DOHH2 (cell line): ENCODE data around the gene SYCP1.

Experiments used
- H3F3A ChIP-seq: fragments of 200-600 bp; sonication (generic), shearing (Covaris generic); 2 replicates; pipeline ENCODE4 v1.6.0; 2016; ENCODE audit warnings: antibody characterized with exemption, mild to moderate bottlenecking; ENCODE audit not compliant: control insufficient read depth, insufficient read depth
- H3K27ac ChIP-seq: fragments of 200-600 bp; sonication (generic); 2 replicates; pipeline ENCODE4 v1.5.1; 2014; ENCODE audit warnings: low read depth, mild to moderate bottlenecking, low read length, moderate library complexity
- H3K27me3 ChIP-seq: fragments of 200-600 bp; sonication (generic); 2 replicates; pipeline ENCODE4 v1.6.1; 2014; ENCODE audit warnings: mild to moderate bottlenecking, low read length, mixed read lengths; ENCODE audit not compliant: control insufficient read depth
- H3K36me3 ChIP-seq: fragments of 200-600 bp; sonication (generic); 2 replicates; pipeline ENCODE4 v1.6.1; 2014; ENCODE audit warnings: mild to moderate bottlenecking, low read length, moderate library complexity, mixed read lengths; ENCODE audit not compliant: control insufficient read depth
- H3K4me1 ChIP-seq: fragments of 200-600 bp; sonication (generic); 2 replicates; pipeline ENCODE4 v1.6.1; 2014; ENCODE audit warnings: mild to moderate bottlenecking, low read length, mixed read lengths; ENCODE audit not compliant: control insufficient read depth
- H3K4me2 ChIP-seq: fragments of 200-600 bp; sonication (generic); 2 replicates; pipeline ENCODE4 v1.6.0; 2014; ENCODE audit warnings: mild to moderate bottlenecking, low read length, moderate library complexity
- H3K4me3 ChIP-seq: fragments of 200-600 bp; sonication (generic); 2 replicates; pipeline ENCODE4 v1.5.1; 2014; ENCODE audit warnings: mild to moderate bottlenecking, low read length, mixed read lengths
- H3K79me2 ChIP-seq: fragments of 200-600 bp; sonication (generic); 2 replicates; pipeline ENCODE4 v1.6.1; 2014; ENCODE audit warnings: mild to moderate bottlenecking, low read length, mixed read lengths; ENCODE audit not compliant: control insufficient read depth
- H3K9me2 ChIP-seq: fragments of 200-600 bp; sonication (generic); replicated peaks from 2 replicates; pipeline ENCODE4 v1.6.1; 2014; ENCODE audit warnings: mild to moderate bottlenecking, low read length, mixed read lengths; ENCODE audit not compliant: control insufficient read depth
- H3K9me3 ChIP-seq: fragments of 200-600 bp; sonication (generic); 2 replicates; pipeline ENCODE4 v1.6.1; 2014; ENCODE audit warnings: antibody characterized with exemption, low read length, mixed read lengths; ENCODE audit not compliant: control insufficient read depth, insufficient read depth
- H4K20me1 ChIP-seq: fragments of 200-600 bp; sonication (generic); 2 replicates; pipeline ENCODE4 v1.6.0; 2014; ENCODE audit warnings: low read depth, mild to moderate bottlenecking, antibody characterized with exemption, low read length, moderate library complexity; ENCODE audit not compliant: control insufficient read depth, insufficient read depth
- EZH2phosphoT487 ChIP-seq: fragments of 200-600 bp; sonication (generic); IDR thresholded peaks from 2 replicates; pipeline ENCODE4 v1.6.1; 2017; ENCODE audit warnings: borderline replicate concordance, mild to moderate bottlenecking, antibody characterized with exemption, low read length, moderate library complexity, mixed read lengths
- TF ChIP-seq, protein P1 (sequence below): fragments of 200-600 bp; sonication (generic); IDR thresholded peaks from one replicate; pipeline ENCODE4 v1.5.1; 2014; ENCODE audit warnings: antibody characterized with exemption, mild to moderate bottlenecking, low read depth, low read length; ENCODE audit not compliant: poor library complexity, severe bottlenecking

The SYCP1 gene

DNA sequence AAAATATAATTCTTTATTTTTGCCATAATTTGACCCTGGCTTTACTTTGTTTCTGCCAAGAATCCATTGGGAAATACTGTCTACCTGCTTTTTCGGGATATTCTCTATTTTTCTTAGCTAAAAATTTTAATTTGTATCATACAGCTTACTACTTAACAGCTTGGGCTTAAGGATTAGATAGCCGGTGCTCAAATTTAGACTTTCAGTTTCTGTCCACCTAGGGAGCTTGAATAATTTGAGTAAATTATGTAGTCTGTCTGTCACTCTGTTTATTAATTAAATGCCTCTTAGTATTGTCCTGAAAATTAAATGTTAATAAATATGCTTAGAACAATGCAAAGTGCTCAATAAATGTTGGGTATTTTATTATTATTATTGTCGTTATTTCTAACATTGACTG lies 6.7 kb downstream of the SYCP1 start:
- H4K20me1 ChIP-seq, result no peaks in the 10 kb centered on the region
- H3K4me1 ChIP-seq, result no peaks in the 10 kb centered on the region
- H3K27me3 ChIP-seq, result peaks cover 3% of the 10 kb centered on the region; the same call in 1 of the 2 replicates
- H3K4me2 ChIP-seq, result no peak overlapping the region
- TF ChIP-seq EZH2phosphoT487, result no peak
- TF ChIP-seq, protein P1, sequence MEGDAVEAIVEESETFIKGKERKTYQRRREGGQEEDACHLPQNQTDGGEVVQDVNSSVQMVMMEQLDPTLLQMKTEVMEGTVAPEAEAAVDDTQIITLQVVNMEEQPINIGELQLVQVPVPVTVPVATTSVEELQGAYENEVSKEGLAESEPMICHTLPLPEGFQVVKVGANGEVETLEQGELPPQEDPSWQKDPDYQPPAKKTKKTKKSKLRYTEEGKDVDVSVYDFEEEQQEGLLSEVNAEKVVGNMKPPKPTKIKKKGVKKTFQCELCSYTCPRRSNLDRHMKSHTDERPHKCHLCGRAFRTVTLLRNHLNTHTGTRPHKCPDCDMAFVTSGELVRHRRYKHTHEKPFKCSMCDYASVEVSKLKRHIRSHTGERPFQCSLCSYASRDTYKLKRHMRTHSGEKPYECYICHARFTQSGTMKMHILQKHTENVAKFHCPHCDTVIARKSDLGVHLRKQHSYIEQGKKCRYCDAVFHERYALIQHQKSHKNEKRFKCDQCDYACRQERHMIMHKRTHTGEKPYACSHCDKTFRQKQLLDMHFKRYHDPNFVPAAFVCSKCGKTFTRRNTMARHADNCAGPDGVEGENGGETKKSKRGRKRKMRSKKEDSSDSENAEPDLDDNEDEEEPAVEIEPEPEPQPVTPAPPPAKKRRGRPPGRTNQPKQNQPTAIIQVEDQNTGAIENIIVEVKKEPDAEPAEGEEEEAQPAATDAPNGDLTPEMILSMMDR, result no peak
- H3F3A ChIP-seq, result no peaks in the 10 kb centered on the region
- no peaks in the 10 kb centered on the region for H3K79me2 ChIP-seq
- no peaks in the 10 kb centered on the region for H3K36me3 ChIP-seq
- H3K9me3 ChIP-seq, result no peaks in the 10 kb centered on the region
- H3K9me2 ChIP-seq, result no peaks in the 10 kb centered on the region
- no peak overlapping the region for H3K4me3 ChIP-seq
- no peak overlapping the region for H3K27ac ChIP-seq

DNA sequence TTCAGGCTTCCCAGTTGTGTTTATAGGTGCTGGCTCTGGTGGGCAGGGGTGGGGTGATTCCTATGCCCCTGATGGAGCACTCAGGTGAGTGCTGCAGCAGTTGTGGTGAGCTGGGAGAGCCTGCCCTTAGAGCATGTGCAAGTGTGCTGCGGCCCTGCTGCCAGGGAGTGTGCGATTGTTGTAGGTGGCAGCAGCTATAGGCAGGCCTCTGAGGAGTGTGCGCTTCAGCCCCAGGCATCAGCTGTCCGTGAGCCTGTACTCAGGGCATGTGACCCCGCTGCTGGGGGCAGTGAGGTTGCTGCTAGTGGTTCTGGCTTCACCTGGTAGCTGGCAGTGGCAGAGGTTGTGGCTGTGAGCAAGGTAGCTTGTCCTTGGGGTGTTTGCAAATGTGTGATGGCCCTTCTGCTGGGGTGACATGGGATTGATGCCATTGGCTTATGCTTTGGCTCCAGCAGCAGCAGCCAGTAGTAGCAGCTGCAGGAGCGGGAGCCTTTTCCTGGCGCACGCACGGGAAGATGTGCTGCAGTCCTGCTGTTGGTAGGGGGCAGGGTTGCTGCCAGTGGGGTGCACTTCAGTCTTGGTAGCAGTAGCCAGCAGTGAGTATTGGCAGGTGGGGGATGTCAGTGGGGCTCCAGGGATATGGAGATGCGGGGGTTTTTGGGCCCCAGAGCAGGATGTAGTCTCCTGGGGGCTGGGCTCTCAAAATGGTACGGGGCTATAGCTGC lies 37.7 kb downstream of the SYCP1 start:
- Histone ChIP-seq H3K27me3 (peaks cover 4% of the 10 kb centered on the region; the same call in 1 of the 2 replicates), H3K9me2 (no peaks in the 10 kb centered on the region), H3F3A (no peaks in the 10 kb centered on the region), H3K4me3 (no peak overlapping the region), H3K36me3 (no peaks in the 10 kb centered on the region), H3K9me3 (no peaks in the 10 kb centered on the region), H3K4me1 (no peaks in the 10 kb centered on the region), H3K27ac (no peak overlapping the region), H3K4me2 (no peak overlapping the region), H4K20me1 (no peaks in the 10 kb centered on the region), H3K79me2 (no peaks in the 10 kb centered on the region)
- TF ChIP-seq EZH2phosphoT487, result no peak
- TF ChIP-seq, protein P1, result no peak

DNA sequence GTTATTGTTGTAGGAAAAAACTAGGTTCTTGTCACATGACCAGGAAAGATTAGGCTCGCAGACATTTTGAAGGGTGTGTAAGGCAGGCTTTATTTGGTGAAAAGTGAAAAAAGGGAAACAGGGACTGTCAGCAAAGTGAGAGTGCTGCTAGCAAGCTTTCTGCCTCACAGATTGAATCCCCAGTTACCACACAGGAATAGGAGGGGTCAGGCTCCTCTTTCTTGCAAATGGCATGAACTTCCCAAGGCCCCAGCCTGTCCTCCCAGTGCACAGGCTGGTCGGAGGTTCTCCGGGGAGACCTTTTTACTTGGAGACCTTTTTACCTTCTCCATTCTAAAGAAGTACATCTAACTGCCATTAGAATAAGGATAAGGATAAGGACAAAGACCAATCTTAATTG lies 42.1 kb downstream of the SYCP1 start:
- Histone ChIP-seq H3K4me3 (no peak overlapping the region), H3K4me2 (no peak overlapping the region), H4K20me1 (no peaks in the 10 kb centered on the region), H3K79me2 (no peaks in the 10 kb centered on the region), H3K36me3 (no peaks in the 10 kb centered on the region), H3K27ac (no peak overlapping the region), H3F3A (no peaks in the 10 kb centered on the region), H3K4me1 (no peaks in the 10 kb centered on the region), H3K9me3 (no peaks in the 10 kb centered on the region), H3K9me2 (no peaks in the 10 kb centered on the region), H3K27me3 (peaks cover 4% of the 10 kb centered on the region; the same call in 1 of the 2 replicates)
- no peak for TF ChIP-seq EZH2phosphoT487
- TF ChIP-seq, protein P1, result no peak
